AG09309 (cell line): Measurements from ENCODE around the gene SH2D4B.

Experiments used
- DNase-seq: peaks from one replicate; pipeline ENCODE4 v3.0.0-alpha.2; 2010; ENCODE audit warnings: low read depth
- H3K4me3 ChIP-seq: 2 replicates; pipeline ENCODE4 v1.5.1; 2011; ENCODE audit warnings: mild to moderate bottlenecking, low read depth, low read length, moderate library complexity; ENCODE audit not compliant: control insufficient read depth
- TF ChIP-seq, protein P1 (sequence below): IDR thresholded peaks from 2 replicates; pipeline ENCODE4 v1.5.1; 2011; ENCODE audit warnings: mild to moderate bottlenecking, low read depth, low read length, inconsistent platforms; ENCODE audit not compliant: insufficient read depth, control insufficient read depth; ENCODE audit errors: missing control alignments

SH2D4B gene

DNA sequence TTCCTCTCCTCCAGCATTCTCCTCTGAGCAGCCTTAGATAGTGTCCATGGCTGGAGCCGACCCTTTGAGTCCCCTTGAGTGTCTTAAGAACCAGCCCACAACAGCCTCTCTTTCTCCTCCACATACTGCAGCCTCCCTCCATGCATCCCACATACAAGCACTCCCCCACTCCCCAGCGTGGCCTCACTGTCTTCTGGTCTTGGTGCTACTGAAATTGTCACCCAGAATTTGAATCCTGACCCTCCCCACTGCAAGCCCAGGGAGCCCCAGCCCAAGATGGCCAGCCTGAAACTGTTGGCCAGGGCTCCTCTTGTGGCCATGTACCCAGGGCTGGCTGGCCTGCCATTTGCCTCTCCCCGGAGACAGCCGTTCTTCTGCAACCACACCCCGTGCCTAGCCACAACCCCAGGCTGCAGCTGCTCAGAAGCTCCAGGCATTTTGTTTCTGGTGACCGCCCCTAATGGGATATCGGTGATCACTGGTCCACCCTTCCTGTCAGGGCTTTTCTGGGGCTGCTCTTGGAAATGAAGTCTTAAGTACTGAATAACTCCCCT, 18.8 kb upstream of the SH2D4B start:
- DNase-seq = no peak
- TF ChIP-seq, protein P1, sequence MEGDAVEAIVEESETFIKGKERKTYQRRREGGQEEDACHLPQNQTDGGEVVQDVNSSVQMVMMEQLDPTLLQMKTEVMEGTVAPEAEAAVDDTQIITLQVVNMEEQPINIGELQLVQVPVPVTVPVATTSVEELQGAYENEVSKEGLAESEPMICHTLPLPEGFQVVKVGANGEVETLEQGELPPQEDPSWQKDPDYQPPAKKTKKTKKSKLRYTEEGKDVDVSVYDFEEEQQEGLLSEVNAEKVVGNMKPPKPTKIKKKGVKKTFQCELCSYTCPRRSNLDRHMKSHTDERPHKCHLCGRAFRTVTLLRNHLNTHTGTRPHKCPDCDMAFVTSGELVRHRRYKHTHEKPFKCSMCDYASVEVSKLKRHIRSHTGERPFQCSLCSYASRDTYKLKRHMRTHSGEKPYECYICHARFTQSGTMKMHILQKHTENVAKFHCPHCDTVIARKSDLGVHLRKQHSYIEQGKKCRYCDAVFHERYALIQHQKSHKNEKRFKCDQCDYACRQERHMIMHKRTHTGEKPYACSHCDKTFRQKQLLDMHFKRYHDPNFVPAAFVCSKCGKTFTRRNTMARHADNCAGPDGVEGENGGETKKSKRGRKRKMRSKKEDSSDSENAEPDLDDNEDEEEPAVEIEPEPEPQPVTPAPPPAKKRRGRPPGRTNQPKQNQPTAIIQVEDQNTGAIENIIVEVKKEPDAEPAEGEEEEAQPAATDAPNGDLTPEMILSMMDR = no peak
- H3K4me3 ChIP-seq = no peak overlapping the region

DNA sequence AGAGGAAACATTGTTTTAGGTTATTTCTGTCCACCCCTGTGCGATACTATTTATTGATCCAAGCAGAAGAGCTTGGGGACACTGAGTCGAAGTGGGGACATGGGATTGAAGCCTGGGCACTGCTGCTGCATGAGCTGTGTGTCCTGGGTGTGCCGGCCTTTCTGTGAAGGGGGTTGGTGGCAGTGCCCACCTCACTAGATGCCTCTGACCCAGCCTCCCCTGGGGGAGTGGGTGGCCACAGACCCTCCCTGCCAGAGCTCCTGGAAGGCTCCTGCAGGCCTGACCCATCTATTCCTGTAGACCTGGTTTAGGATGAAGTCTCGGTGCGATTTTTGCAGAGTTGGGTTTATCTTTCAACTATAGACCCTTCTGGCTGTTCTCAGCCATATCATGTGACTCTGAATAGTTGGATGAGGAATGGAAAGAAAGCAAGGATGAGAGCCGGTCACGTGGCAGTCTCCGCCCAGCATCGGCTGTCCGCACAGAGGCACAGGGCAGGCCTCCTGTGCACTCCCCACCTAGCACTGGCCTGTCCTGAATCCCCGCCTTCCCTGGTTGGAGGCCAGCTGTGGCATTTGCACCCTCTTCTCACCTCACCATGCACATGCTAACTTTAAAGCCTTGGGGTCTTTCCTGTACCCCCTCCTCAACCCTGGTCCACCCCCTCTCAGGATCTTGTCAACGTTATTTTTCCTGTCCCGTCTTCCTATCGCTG, 17.6 kb upstream of the SH2D4B start:
- H3K4me3 ChIP-seq = no peak overlapping the region
- TF ChIP-seq, protein P1 = no peak
- DNase-seq = no peak

DNA sequence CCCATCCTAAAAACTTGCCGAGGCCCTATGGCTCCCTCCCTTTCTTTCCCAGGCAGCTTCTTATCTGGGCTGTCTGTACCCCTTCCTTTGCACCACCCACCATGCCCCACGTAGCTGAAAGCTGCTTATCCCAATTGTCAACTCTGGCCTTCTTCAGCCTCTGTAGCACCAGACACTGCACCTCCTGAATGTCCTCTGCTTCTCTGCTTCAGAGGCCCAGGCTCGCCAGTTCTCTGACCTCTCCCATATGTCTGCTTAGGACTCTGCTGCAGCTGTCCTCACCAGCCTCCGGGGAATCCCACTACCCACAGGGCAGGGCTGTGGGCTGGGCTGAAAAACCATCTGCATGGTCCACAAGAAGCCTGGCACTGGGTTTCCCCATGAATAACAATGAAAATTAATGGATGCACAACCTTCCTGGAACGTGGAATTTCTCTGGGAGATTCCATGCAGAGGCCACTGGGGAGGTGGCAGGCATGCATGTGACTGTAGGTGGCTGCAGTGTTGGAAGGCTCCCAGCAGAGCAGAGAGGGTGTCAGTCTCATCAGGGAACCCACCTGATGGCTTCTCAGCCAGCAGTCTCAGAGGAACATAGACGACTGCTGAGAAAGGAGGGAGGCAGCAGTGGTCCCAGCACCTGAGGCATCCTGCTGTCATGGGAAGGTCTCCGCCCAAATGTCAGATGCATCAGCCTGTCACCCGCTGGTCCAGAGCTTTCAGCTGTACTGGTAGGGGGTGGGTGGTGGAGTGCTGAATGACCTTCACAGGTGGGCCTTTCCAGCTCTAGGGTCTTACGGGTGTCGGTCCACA, 16.8 kb upstream of the SH2D4B start:
- TF ChIP-seq, protein P1 = no peak
- no peak for DNase-seq
- H3K4me3 ChIP-seq = no peak overlapping the region

DNA sequence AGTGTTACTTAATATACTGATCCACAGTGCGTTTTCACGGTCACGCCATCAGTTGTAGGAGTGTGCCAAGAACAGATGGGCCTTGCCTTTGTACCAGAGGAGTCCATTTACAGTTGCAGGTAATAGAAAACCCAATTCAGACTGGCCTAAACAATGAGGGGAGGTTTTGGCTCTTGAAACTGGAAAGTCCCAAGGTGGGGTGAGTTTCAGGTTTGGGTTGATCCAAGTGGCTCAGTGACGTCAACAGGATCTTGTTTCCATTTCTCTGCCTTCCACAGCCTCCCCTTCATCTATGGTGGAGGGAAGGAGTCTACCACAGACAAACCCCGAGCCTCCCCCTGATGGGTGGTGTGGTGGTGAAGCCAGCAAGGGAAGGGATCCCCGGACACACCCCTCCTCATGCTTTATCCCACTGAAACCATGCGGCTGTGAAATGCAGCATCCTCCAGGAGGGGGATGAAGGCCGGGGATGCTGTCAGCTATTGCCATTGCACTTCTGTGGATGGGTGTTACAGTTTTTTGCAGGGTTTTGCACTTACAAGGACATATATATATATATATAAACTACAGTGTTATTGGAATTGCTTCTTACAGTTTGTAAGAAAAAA, 14.8 kb upstream of the SH2D4B start:
- TF ChIP-seq, protein P1 = no peak
- no peak for DNase-seq
- no peak overlapping the region for H3K4me3 ChIP-seq

DNA sequence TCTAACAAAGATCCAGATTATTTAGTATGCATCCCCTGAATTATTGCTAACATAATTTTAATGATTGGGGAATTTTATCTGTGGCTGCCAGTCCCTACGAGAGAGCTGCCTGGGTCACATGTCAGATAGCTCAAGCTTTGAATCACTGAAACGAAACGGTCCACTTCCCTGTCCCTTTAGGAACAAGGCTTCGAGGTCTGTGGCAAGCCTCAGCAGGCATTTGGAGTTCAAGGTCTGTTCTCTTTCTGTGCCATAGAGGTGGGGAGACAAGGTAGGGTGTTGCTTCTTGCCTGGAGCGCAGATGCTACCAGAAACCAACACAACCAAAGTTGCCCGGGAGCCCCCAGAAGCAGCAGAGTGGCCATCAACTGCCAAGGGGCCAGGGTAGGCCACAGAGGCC, 13.9 kb upstream of the SH2D4B start:
- TF ChIP-seq, protein P1 = no peak
- H3K4me3 ChIP-seq = no peak overlapping the region
- no peak for DNase-seq

DNA sequence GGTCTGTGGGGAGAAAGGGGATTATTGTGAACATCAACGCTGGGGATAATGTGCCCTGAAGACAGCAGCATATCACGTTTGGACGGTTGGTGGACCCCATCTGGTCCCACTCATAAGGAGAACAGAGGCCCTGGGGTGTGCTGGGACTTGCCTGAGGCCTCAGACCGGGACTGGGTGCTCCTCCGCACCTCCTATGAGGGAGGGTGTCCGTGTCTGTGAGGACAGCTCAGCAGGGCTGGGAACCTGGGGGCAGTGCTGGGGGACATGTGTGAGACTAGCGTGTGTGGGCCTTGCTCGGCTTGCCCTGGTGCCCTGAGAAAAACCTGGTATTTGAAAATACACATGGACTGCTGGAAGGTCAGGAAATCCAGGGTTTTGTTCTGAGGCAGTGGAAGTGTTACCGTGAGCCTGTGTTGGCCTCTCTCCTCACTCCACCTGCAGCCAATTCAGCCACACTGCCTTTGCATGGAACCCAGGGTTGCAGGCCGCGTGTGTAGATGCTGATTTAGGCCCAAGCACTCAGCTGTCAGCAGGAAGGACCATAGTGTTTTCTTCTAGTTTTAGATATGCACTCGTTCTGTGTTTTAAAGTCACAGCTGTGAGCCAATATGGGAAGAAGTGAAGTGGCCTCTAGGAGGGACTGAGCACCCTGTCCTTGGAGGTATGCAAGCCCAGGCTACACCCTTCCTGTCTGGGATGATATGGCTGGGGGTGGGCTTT, 13.4 kb upstream of the SH2D4B start:
- TF ChIP-seq, protein P1 = no peak
- no peak overlapping the region for H3K4me3 ChIP-seq
- no peak for DNase-seq
